ENCODE measurements around the gene TBL3. TPM values are rescaled to one million over a fixed set of nuclear protein-coding genes. Genes with fewer than 3 reads are reported as not detected.
"Not testable (repeated sequence)": the region's sequence is repeated elsewhere in the genome, so short reads cannot be mapped to it uniquely, and the experiment has no call there.

TBL3 gene
- total and polyA plus RNA-seq, 7 donors, result 31.5 to 78.0 (median 41.8) TPM

DNA sequence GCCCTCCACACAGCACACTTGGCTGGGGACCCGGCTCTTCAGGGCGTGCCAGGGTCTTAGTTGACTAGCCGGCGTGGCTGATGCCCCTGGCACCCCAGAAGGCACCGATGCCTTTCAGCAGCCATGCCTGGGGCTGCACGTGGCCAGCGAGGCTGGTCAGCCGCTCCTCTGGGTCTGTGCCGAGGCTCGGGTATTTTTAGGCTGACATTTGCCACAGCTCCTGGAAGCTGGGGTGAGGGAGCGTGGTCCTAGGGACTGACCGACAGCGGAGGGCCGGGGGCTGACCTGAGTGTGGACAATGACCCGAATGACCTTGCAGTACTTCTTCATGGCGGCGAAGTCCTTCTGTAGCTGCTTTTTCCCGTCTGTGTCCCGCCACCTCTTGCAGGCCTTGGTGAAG, 21.3 kb upstream of the TBL3 start:
- Histone ChIP-seq H3K4me3 (peak overlapping the region; percentile 2), H3K4me1 (peaks cover 30% of the 10 kb centered on the region), H3K27ac (peak overlapping the region; percentile 90), H3K9me3 (no peaks in the 10 kb centered on the region), H3K36me3 (ENCODE audit: insufficient read depth in 1 of 2, low read depth in 1 of 2) (peaks cover 0 to 6% of the 10 kb centered on the region in 2 donors), H3K27me3 (ENCODE audit: insufficient read depth in 3 of 3, low read length in 2 of 3) (no peaks in the 10 kb centered on the region)
- intact Hi-C loops (cut with DNase I), result no loop called here
- WGBS, 3 donors, result 25 to 48% (median 43%) methylated on average over 17 to 19 of the region's 19 CpGs
- ATAC-seq (peak; percentile 70 to 75 (median 74)), DNase-seq (peak; percentile 62 to 90)
- TF ChIP-seq, protein P1, sequence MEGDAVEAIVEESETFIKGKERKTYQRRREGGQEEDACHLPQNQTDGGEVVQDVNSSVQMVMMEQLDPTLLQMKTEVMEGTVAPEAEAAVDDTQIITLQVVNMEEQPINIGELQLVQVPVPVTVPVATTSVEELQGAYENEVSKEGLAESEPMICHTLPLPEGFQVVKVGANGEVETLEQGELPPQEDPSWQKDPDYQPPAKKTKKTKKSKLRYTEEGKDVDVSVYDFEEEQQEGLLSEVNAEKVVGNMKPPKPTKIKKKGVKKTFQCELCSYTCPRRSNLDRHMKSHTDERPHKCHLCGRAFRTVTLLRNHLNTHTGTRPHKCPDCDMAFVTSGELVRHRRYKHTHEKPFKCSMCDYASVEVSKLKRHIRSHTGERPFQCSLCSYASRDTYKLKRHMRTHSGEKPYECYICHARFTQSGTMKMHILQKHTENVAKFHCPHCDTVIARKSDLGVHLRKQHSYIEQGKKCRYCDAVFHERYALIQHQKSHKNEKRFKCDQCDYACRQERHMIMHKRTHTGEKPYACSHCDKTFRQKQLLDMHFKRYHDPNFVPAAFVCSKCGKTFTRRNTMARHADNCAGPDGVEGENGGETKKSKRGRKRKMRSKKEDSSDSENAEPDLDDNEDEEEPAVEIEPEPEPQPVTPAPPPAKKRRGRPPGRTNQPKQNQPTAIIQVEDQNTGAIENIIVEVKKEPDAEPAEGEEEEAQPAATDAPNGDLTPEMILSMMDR (IDR thresholded peaks at IDR 0.05), result no peak

GRCh38 chr16:1953734-1954133, 18.1 kb upstream of the TBL3 start:
- ATAC-seq, result peak; percentile 24 to 46 (median 27)

DNA sequence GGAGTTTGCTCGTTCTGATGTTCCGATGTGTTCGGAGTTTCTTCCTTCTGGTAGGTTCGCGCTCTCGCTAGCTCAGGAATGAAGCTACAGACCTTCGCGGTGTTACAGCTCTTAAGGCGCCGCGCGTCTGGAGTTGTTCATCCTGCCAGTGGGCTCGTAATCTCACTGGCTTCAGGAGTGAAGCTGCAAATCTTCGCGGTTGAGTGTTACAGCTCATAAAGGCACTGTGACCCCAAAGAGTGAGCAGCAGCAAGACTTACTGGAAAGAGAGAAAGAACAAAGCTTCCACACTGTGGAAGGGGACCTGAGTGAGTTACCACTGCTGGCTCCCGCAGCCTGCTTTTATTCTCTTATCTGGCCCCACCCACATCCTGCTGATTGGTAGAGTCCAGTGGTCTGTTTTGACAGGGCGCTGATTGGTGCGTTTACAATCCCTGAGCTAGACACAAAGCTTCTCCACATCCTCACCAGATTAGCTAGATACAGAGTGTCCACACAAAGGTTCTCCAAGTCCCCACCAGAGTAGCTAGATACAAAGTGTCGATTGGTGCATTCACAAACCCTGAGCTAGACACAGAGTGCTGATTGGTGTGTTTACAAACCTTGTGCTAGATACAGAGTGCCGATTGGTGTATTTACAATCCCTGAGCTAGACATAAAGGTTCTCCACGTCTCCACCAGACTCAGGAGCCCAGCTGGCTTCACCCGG, 14.3 kb upstream of the TBL3 start:
- WGBS, 3 donors, result 88 to 92% (median 90%) methylated on average over 20 to 22 of the region's 22 CpGs
- intact Hi-C loops (cut with DNase I), result loop anchor here in 1 of 2 donors (1.0 kb wide), 1 partner anchor 15 kb away; the partner anchor contains the start of gene TBL3
- Histone ChIP-seq H3K36me3 (ENCODE audit: insufficient read depth in 1 of 2, low read depth in 1 of 2) (peaks cover 0 to 18% of the 10 kb centered on the region in 2 donors), H3K4me1 (peaks cover 19% of the 10 kb centered on the region)
- not testable (repeated sequence) for DNase-seq; H3K4me3 ChIP-seq; ATAC-seq; H3K9me3 ChIP-seq; H3K27me3 ChIP-seq (ENCODE audit: insufficient read depth in 3 of 3, low read length in 2 of 3); H3K27ac ChIP-seq

More at GRCh38 chr16:1953734-1954133, 18.1 kb upstream of the TBL3 start:
- Histone ChIP-seq H3K4me3 (peak overlapping the region; percentile 76), H3K27ac (peak overlapping the region; percentile 90), H3K4me1 (peaks cover 16% of the 10 kb centered on the region), H3K9me3 (no peaks in the 10 kb centered on the region), H3K36me3 (ENCODE audit: insufficient read depth in 1 of 2, low read depth in 1 of 2) (no peaks in the 10 kb centered on the region), H3K27me3 (ENCODE audit: insufficient read depth in 3 of 3, low read length in 2 of 3) (no peaks in the 10 kb centered on the region)
- intact Hi-C loops (cut with DNase I), result no loop called here
- TF ChIP-seq, protein P1 (IDR thresholded peaks at IDR 0.05), result no peak
- DNase-seq, result peak in 1 of 2 donors; percentile 72
- 31 to 52% (median 36%) methylated on average over 22 of the region's 22 CpGs for whole genome bisulfite sequencing, 3 donors

DNA sequence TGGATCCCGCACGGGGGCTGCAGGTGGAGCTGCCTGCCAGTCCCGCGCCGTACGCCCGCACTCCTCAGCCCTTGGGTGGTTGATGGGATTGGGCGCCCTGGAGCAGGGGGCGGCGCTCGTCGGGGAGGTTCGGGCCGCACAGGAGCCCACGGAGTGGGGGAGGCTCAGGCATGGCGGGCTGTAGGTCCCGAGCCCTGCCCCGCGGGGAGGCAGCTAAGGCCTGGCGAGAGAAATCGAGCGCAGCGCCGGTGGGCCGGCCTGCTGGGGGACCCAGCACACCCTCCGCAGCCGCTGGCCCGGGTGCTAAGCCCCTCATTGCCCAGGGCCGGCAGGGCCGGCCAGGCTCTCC, 13.7 kb upstream of the TBL3 start:
- DNase-seq; H3K27me3 ChIP-seq (ENCODE audit: insufficient read depth in 3 of 3, low read length in 2 of 3); H3K9me3 ChIP-seq; H3K4me3 ChIP-seq; H3K27ac ChIP-seq; ATAC-seq: not testable (repeated sequence)
- Histone ChIP-seq H3K4me1 (peaks cover 19% of the 10 kb centered on the region), H3K36me3 (ENCODE audit: insufficient read depth in 1 of 2, low read depth in 1 of 2) (peaks cover 0 to 24% of the 10 kb centered on the region in 2 donors)
- intact Hi-C loops (cut with DNase I), result loop anchor here in 1 of 2 donors (1.0 kb wide), 1 partner anchor 14 kb away; the partner anchor contains the start of gene TBL3
- 78 to 80% (median 79%) methylated on average over 27 to 30 of the region's 30 CpGs for WGBS, 3 donors

DNA sequence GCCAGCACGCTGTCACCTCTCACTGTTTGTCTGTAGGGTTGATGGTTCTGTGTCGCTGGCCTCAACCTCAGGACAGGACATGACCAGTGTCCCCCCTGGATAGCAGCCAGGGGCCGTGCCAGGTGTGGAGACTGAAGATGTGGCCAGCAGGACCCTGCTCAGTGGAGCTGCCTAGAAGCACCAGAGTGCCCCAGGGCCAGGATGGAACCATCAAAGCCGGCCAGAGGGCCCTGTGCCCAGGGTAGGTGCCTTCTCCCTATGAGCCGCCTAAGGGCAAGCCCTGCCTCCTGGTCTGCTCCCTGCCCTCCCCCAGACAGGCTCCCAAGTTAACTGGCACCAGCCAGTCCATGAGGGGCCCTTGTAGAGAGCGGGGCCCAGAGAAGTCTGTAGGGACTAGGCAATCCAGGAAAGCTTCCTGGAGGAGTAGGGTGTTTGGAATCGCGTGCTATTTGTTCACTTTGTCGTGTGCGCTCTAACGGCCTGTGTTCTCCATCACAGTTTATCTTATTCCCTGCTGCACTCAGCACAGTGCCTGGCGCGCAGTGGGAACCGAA, 13.1 kb upstream of the TBL3 start:
- ATAC-seq (peak in 3 of 4 donors; percentile 2), DNase-seq (no peak)
- Histone ChIP-seq H3K27me3 (ENCODE audit: insufficient read depth in 3 of 3, low read length in 2 of 3) (no peaks in the 10 kb centered on the region), H3K4me3 (peak overlapping the region; percentile 92), H3K9me3 (no peaks in the 10 kb centered on the region), H3K4me1 (peaks cover 25% of the 10 kb centered on the region), H3K36me3 (ENCODE audit: insufficient read depth in 1 of 2, low read depth in 1 of 2) (peaks cover 0 to 30% of the 10 kb centered on the region in 2 donors), H3K27ac (peak overlapping the region; percentile 87)
- 30 to 42% (median 30%) methylated on average over 13 to 14 of the region's 14 CpGs for WGBS, 3 donors
- intact Hi-C loops (cut with DNase I), result loop anchor here in 1 of 2 donors (1.0 kb wide), 1 partner anchor 14 kb away; the partner anchor contains the start of gene TBL3
- TF ChIP-seq, protein P1 (IDR thresholded peaks at IDR 0.05), result no peak
